Caco-2 (cell line): ENCODE data around the gene BEND5. TPM values are rescaled to one million over a fixed set of nuclear protein-coding genes. Genes with fewer than 3 reads are reported as not detected.

Experiments used
- BruUV-seq: library from RNA; stranded (reverse); fragments of 400-500 nt; replicated peaks from 2 replicates; lab custom pipeline; 2021; lab: Mats Ljungman, UMichigan
- CTCF ChIA-PET: fragments of 300-600 bp; sonication (Branson Sonifier 250); formaldehyde crosslinking; loops from one replicate; lab custom pipeline; 2022; ENCODE audit warnings: antibody characterized with exemption; lab: Charles Lee
- POLR2A ChIA-PET: fragments of 300-600 bp; sonication (Branson Sonifier 250); formaldehyde crosslinking; loops from one replicate; lab custom pipeline; 2022; ENCODE audit warnings: antibody characterized with exemption; lab: Charles Lee
- DNase-seq, 2 experiments: peaks; one replicate each; pipeline versions ENCODE4 v3.0.0 to v3.0.0-alpha.2; 2020 to 2022
- H3K27me3 ChIP-seq: replicated peaks from 2 replicates; pipeline ENCODE4 v1.6.0; 2011; ENCODE audit warnings: low read length; ENCODE audit not compliant: control insufficient read depth, insufficient read depth
- H3K36me3 ChIP-seq: 2 replicates; pipeline ENCODE4 v1.5.1; 2011; ENCODE audit warnings: low read length; ENCODE audit not compliant: control insufficient read depth, insufficient read depth
- H3K4me1 ChIP-seq: fragments of 250-450 bp; sonication (Bioruptor Pico); 2 replicates; pipeline ENCODE4 v1.5.1; 2020; ENCODE audit warnings: mild to moderate bottlenecking
- H3K4me3 ChIP-seq: 2 replicates; pipeline ENCODE4 v1.5.1; 2011; ENCODE audit warnings: low read depth, mild to moderate bottlenecking, control low read depth, low read length
- H3K9me3 ChIP-seq: fragments of 250-450 bp; sonication (Bioruptor Pico); 2 replicates; pipeline ENCODE4 v1.5.1; 2020; ENCODE audit warnings: mild to moderate bottlenecking, moderate library complexity
- H3K27ac Mint-ChIP-seq: one replicate; pipeline ENCODE4 v1.8.0; 2022; ENCODE audit warnings: mixed read lengths; ENCODE audit not compliant: unreplicated experiment
- H3K27me3 Mint-ChIP-seq: one replicate; pipeline ENCODE4 v1.8.0; 2022; ENCODE audit warnings: mixed read lengths; ENCODE audit not compliant: insufficient read depth, unreplicated experiment
- H3K36me3 Mint-ChIP-seq: one replicate; pipeline ENCODE4 v1.8.0; 2022; ENCODE audit warnings: mild to moderate bottlenecking, mixed read lengths; ENCODE audit not compliant: insufficient read depth, unreplicated experiment
- H3K4me1 Mint-ChIP-seq: one replicate; pipeline ENCODE4 v1.8.0; 2022; ENCODE audit warnings: low read depth, mixed read lengths; ENCODE audit not compliant: unreplicated experiment
- H3K4me3 Mint-ChIP-seq: one replicate; pipeline ENCODE4 v1.8.0; 2022; ENCODE audit warnings: mild to moderate bottlenecking, moderate library complexity, mixed read lengths; ENCODE audit not compliant: unreplicated experiment
- H3K9me3 Mint-ChIP-seq: one replicate; pipeline ENCODE4 v1.8.0; 2022; ENCODE audit warnings: mixed read lengths; ENCODE audit not compliant: unreplicated experiment
- CTCF ChIP-seq, 2 experiments: fragments of 200-600 bp in 1 of 2; IDR thresholded peaks; 1 replicate in 1 of 2; 2 replicates in 1 of 2; pipeline versions ENCODE4 v1.5.1 to v1.8.0; 2011 to 2022; ENCODE audit warnings: antibody characterized with exemption in 1 of 2, control low read depth in 1 of 2, inconsistent platforms in 1 of 2, low read depth in 1 of 2, low read length in 1 of 2, mild to moderate bottlenecking in 1 of 2, moderate library complexity in 1 of 2; ENCODE audit not compliant: insufficient read depth in 1 of 2, severe bottlenecking in 1 of 2, unreplicated experiment in 1 of 2
- intact Hi-C: fragments of 100-400 bp; cut with micrococcal nuclease; formaldehyde crosslinking; loops from one replicate; pipeline ENCODE4 v1.10.0; 2022; ENCODE audit not compliant: unreplicated experiment
- total RNA-seq: library from RNA; stranded (reverse); gene quantifications from 2 replicates; pipeline ENCODE4 v1.2.3, GENCODE V29; 2022

Gene BEND5
- total RNA-seq, 1 experiment from 2014 or later: 0.57 TPM

GRCh38 chr1:48817505-48818114 lies 40.9 kb upstream of the BEND5 start:
- TF ChIP-seq CTCF (IDR thresholded peaks at IDR 0.05; ENCODE audit: insufficient read depth in 1 of 2, low read depth in 1 of 2, low read length in 1 of 2, severe bottlenecking in 1 of 2, unreplicated experiment in 1 of 2): peak; percentile 63 to 89
- POLR2A ChIA-PET: no interaction called here
- BruUV-seq: no TSS peak
- H3K9me3 Mint-ChIP-seq: no peaks in the 10 kb centered on the region
- Histone ChIP-seq H3K4me3 (no peak overlapping the region), H3K9me3 (no peaks in the 10 kb centered on the region), H3K4me1 (no peaks in the 10 kb centered on the region), H3K27me3 (no peaks in the 10 kb centered on the region), H3K36me3 (no peaks in the 10 kb centered on the region)
- intact Hi-C loops: loop anchor here (1.0 to 5.0 kb wide), 5 partner anchors 55 to 265 kb away; no protein-coding TSS in a partner anchor
- CTCF ChIA-PET: interaction anchor here (0.7 to 1.5 kb wide), 17 partner anchors 53 to 1531 kb away, joined by 3 to 68 read pairs (median 4); no protein-coding TSS in a partner anchor
- no peaks in the 10 kb centered on the region for H3K36me3 Mint-ChIP-seq
- no peak overlapping the region for H3K4me3 Mint-ChIP-seq
- no peak overlapping the region for H3K27ac Mint-ChIP-seq
- no peaks in the 10 kb centered on the region for H3K27me3 Mint-ChIP-seq
- H3K4me1 Mint-ChIP-seq: no peaks in the 10 kb centered on the region
- peak; percentile 62 to 74 for DNase-seq

- BruUV-seq: no TSS peak
- no peak overlapping the region for H3K4me3 ChIP-seq
- no peak overlapping the region for H3K27ac Mint-ChIP-seq
- no peaks in the 10 kb centered on the region for H3K9me3 Mint-ChIP-seq
- DNase-seq: peak in 1 of 2 experiments; percentile 1
- CTCF ChIA-PET: no interaction called here
- no peaks in the 10 kb centered on the region for H3K4me1 ChIP-seq
- H3K4me1 Mint-ChIP-seq: no peaks in the 10 kb centered on the region
- intact Hi-C loops: no loop called here
- no peak overlapping the region for H3K4me3 Mint-ChIP-seq
- H3K27me3 ChIP-seq: no peaks in the 10 kb centered on the region
- H3K36me3 Mint-ChIP-seq: no peaks in the 10 kb centered on the region
- no peaks in the 10 kb centered on the region for H3K36me3 ChIP-seq
- no peaks in the 10 kb centered on the region for H3K27me3 Mint-ChIP-seq
- no peak for TF ChIP-seq CTCF (IDR thresholded peaks at IDR 0.05; ENCODE audit: insufficient read depth in 1 of 2, low read depth in 1 of 2, low read length in 1 of 2, severe bottlenecking in 1 of 2, unreplicated experiment in 1 of 2)
- POLR2A ChIA-PET: no interaction called here
- H3K9me3 ChIP-seq: no peaks in the 10 kb centered on the region
Observed at GRCh38 chr1:48810740-48811139, 34.0 kb upstream of the BEND5 start.

GRCh38 chr1:48808496-48808895 lies 31.8 kb upstream of the BEND5 start:
- TF ChIP-seq CTCF (IDR thresholded peaks at IDR 0.05; ENCODE audit: insufficient read depth in 1 of 2, low read depth in 1 of 2, low read length in 1 of 2, severe bottlenecking in 1 of 2, unreplicated experiment in 1 of 2): no peak
- Mint-ChIP-seq H3K27ac (no peak overlapping the region), H3K4me1 (no peaks in the 10 kb centered on the region), H3K4me3 (no peak overlapping the region), H3K36me3 (no peaks in the 10 kb centered on the region), H3K27me3 (no peaks in the 10 kb centered on the region), H3K9me3 (no peaks in the 10 kb centered on the region)
- no peak for DNase-seq
- intact Hi-C loops: no loop called here
- H3K9me3 ChIP-seq: no peaks in the 10 kb centered on the region
- ChIA-PET POLR2A (no interaction called here), CTCF (no interaction called here)
- no peak overlapping the region for H3K4me3 ChIP-seq
- H3K4me1 ChIP-seq: no peaks in the 10 kb centered on the region
- no TSS peak for BruUV-seq
- H3K27me3 ChIP-seq: no peaks in the 10 kb centered on the region
- H3K36me3 ChIP-seq: no peaks in the 10 kb centered on the region
